IPS-NIHi7 (cell line): Measurements from ENCODE around the gene GABRG3.

Source experiments
- DNase-seq: peaks from one replicate; pipeline ENCODE4 v3.0.0; 2012; ENCODE audit warnings: mixed read lengths; ENCODE audit errors: extremely low spot score

GABRG3 gene

DNA sequence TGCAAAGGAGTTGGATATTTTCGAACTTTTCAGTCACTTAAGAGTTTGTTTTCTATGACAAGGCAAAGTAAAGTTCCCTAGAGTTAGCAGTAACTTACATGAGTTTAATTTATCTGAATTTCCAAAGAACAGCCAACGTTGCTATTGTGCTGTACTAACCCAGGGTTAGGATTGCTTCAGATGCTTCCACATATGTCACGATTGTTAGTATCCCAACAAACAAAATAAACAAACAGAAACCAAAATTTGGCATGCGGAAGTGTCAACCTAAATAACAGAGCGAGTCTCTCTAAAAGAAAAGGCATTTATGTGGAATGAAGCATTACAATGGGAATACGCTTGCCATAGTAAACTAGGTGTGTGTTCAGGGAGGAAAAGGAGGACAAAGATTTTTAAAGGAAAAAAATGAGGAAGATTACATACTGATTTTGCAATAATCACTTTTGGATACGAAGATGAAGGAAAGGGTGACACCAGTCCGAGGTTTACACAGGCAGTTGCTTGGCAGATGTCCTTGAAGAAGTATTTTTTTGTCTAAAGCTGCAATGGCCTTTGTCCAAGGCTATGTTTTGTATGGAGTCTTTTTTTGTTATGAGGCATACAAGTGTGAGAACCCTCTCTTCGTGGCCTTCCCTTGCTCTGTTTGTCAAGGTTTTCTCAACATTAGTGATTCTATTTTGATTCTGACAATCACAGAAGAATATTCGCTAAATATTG lies 267.9 kb downstream of the GABRG3 start:
- DNase-seq = no peak

DNA sequence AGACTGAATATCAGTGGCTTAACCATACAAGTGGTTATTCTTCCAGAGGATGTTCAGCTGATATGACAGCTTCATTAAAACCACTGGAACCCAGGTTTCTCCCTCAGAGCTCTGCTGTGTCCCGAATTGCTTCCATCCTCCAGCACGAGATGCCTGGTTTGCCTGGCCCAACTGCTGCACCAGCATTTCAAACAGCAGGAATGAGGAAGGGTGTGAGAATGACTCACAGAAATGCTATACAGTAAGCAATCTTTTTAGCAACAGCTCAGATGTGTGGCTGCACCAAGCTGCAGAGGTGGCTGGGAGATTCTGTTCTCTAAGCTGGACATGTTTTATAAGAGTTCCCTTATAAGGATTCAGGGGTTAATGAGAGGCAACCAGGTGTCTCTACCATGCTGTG lies 271.0 kb downstream of the GABRG3 start:
- DNase-seq = no peak

DNA sequence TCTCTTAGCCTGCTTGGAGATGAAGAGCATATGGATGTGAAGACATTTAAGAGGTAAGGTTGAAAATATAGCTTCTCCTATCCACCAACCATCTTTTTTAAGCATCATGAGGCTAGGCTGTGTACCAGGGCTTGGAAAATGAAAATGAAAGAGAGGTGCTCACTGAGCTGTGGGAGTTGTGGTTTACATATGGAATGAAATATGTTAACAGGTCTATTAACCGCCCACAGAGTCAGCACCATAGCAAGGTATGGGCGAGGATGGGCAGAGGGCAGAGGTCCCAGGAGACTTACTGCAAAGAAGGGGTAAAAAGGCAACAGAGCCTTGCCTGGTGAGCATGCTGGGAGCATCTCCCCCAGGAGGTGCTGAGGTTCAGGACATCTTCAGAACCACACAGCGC lies 273.1 kb downstream of the GABRG3 start:
- DNase-seq = no peak

DNA sequence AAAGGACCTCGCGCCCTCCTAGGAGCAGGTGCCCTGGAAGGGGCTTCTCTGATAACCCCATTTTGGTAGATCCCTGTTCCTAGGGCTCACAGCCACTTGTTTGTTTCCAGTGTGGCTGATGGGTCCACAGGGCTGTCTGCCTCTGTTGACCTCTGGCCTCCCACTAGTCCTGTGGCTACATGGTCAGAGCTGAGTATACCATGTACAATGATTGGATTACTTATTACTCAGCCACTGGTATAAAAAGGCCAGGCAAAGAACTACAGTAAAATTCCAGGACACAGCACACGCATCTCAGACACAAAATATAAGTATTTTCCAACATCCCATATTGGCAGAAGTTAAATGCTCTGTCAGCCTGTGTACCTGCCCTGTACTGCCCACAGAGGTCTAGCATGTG lies 277.3 kb downstream of the GABRG3 start:
- DNase-seq = no peak

DNA sequence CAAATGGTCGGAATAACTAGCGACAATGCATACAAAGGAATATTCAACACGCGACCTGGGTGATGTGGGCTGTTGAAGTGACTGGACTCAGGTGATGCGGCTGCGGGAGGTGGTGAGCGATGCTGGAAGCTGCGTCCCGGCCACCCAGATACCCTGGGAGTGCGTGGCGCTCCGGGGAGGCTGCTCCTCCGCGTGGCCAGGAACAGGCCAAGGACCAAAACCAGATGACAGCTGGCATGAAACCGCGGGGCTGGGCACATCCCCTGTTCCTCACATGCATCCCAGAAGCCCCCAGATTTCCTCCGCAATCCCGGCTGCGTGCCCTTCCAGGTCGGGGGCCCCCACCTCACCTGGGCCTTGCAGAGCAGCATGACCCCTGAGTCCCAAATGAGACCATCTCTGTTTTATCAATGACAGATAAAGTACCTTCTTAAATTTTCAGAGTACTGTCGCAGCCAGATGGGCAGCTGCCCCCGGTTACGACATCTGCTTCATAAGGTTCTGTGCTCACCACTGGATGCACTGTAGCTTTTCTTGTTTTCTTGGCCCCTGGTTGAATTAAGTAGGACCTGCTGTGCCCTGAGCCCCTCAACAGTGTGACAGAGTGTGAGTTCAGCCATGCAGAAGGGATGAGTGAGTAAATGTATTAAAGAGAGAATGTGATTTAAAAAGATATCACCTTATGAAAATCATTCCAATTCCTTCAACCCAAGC lies 278.2 kb downstream of the GABRG3 start:
- no peak for DNase-seq

DNA sequence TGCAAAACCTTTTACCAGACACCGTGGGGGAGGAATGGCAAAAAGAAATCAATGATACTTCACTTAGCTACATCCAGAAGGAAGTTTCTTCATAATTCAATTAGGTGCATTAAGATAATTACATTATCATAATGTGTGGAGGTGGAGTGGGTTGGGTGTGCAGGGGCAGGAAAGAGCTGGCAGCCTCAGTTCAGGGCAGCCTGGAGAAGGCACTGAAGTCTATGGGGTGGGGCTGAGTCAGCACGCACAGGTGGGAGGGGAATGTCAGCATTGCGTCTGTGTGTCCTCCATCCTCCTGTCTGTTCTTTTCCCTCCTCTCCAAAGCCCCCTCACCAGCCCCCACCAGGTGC lies 278.8 kb downstream of the GABRG3 start:
- no peak for DNase-seq

DNA sequence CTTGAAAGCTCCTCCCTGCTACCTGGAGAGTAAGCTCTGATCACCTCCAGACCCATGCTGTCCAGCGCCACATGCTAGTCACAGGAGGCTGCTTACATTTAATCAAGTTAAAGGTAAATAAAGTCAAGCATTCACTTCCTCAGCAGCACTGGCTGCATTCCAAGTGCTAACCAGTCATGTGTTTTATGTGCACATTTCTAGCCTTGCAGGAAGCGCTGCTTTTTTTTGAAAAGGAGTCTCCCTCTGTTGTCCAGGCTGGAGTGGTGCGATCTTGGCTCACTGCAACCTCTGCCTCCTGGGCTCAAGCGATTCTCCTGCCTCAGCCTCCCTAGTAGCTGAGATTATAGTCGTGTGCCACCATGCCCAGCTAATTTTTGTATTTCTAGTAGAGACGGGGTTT lies 279.2 kb downstream of the GABRG3 start:
- DNase-seq = no peak

DNA sequence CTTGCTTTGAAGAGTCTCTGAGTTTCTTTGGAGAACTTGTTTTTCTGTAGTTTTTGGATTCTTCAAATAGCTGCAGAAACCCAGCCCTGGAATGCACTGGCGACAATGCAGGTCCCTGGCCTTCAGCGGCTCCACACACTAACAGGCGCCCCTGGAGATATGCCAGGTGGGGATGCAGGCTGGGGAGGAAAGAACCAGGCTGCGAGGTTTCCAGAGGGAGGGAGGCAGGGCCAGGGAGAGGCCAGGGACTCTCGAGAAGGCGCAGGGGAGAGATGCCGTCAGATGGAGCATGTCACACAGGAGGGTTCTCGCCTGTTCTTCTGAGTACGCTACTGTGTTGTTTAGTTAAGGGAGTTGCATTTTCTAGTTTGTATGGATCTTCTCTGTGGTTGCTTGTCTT lies 283.1 kb downstream of the GABRG3 start:
- DNase-seq = no peak

DNA sequence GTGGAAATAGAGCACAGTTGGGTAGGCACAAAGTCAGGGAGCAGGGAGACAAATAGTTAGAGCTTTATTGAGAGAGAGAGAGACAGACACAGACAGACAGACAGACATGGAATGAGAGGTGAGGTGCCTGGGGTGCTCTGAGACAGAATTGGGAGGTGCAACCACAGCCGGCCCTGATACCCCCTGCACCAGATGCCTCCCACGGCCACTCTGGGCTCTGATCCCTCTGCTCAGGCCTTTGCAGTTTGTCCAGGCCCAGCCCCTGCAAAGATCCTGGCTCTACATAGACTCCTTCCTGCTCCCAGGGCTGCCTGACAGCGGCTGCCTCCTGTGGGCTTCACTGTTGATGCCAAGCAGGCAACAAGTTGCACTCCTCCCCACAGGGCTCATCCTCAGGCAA lies 283.8 kb downstream of the GABRG3 start:
- no peak for DNase-seq

DNA sequence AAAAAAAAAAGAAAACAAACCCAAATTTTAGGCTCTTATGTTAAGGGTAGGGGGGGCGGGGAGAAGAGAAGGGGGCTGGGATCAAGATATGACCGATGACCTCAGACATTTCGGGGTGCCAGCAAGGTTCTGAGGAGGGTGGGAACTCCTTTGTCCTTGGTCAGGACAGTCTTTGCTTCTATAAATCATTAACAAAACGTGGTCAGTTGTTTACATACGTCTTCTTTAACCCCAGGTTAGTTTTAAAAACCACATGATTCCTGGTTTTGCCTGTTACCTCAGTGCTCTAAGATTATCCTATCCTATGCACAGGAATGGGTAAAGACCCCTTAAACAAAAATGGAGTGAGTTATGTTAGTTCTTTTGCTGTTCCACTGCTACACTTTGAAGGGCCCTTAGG lies 285.5 kb downstream of the GABRG3 start:
- no peak for DNase-seq

DNA sequence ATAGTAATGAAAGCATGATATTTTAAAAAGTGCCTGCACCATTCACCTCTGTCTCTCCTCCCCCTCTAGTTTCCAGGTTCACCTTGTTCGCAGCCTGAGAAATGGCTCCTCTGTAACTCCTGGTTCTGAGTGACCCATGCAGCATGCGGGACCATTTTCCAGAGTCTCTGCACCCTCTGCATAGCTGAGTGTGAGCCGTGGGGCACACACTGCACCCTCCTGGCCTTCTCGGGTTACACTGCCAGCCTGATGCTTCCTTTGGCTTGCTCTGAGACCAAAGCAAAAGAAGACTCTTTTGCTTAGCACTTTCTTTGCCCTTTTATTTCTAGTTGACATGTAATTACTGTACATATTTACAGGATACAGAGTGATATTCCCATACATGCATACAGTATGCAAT lies 287.3 kb downstream of the GABRG3 start:
- peak; percentile 35 for DNase-seq

DNA sequence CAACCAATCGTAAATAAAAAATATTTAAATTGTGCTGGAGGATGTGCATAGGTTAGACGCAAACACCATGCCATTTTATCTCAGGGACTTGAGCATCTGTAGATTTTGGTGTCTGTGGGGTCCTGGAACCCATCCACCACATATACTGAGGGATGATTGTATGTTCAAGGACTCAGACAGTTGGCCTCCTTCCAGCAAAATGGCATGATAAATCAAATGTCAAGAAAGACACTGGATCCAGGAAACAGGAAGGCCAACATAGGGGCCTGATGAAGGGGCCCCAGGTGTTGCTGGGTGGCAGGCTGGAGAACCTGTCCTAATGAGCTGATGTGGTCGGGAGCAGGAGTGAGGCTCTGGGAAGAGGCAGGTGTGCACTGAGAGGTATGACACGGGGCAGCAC lies 289.5 kb downstream of the GABRG3 start:
- no peak for DNase-seq

DNA sequence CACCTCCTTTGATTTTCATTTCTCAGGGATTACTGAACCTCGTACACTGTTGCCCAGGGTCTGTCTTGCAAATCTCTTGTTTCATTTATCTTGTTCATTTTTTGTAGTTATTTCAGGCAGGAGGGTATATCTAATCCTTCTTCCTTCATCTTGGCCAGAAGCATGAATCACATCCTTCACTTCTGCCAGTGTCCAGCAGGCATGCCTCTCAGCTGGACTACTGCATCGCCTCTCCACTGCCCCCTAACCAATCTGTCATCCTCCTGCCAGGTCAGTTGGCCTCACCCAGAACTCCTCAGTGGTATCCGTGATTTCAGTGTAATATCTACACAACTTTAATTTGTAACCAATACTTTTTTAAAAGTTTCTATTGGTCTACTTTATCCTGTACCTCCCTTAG lies 297.9 kb downstream of the GABRG3 start:
- DNase-seq = no peak

DNA sequence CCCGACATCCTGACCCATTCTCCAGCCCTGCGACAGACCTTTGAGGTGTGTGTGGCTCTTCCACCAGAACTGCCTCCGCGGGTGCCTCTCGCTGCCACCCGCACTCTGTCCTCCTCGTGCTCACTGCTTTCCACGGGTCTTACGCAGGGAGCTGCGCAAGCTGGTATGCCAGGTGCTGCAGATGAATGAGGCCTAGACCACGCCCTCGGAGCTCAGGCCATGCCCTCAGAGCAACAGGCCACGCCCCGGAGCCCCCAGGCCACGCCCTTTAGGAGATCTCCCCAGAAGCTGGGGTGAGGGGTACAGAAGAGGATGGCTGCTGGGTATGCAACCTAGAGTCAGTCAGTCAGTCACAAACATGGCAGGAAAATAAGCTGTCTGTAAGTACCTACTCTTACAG lies 300.3 kb downstream of the GABRG3 start:
- DNase-seq = no peak

DNA sequence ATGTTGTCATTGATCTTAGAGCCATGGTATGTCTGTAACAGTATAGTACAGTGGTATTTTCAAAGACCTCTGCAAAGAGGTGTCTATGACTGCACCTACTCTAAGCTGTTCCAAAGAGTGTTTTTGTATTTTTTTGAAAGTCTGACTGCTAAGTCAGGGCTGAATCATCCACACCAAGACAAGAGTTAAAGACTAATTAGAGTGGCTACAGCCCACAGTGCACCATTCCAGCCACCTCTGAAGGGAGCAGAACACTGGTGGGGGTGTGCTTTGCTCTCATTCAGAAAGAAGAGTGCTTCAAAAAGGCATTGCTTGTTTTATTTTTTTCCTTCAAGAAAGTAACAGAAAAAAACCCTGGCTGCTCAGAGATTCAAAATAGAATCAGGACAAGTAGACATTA lies 301.4 kb downstream of the GABRG3 start:
- no peak for DNase-seq

DNA sequence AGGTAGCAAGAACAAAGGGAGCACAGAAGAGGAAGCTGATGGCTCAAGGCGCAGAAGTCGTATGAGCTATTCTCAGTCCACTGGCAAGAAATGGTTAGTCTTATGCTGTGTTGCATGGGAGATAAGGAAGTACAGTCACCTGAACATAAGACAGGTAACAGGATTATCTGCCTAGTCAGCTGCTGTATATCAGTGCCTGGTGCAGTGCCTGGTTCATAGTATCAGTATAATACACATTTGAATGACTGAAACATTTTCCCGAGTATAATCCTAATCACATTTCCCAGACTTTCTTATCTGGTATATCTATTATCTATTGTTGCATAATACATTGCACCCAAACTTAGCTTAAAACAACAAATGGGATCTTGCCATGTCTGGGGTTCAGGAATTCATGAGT lies 302.5 kb downstream of the GABRG3 start:
- no peak for DNase-seq

DNA sequence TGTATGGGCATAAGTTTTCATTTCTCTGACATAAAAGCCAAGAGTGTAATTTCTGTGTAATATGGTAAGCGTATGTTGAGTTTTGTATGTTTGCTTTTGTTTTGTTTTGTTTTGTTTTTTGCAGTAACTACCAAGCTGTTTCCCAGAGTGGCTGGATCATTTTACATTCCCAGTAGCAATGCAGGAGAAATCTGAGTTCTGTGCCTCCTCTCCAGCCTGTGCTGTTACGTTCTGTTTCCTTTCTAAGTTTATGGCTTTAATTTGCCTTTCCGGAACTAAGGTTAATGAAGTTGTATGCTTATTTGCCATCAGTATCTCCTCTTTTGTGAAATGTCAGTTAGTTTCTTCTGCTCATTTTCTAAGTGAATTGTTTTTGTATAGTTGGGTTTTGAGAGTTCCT lies 307.8 kb downstream of the GABRG3 start:
- no peak for DNase-seq

DNA sequence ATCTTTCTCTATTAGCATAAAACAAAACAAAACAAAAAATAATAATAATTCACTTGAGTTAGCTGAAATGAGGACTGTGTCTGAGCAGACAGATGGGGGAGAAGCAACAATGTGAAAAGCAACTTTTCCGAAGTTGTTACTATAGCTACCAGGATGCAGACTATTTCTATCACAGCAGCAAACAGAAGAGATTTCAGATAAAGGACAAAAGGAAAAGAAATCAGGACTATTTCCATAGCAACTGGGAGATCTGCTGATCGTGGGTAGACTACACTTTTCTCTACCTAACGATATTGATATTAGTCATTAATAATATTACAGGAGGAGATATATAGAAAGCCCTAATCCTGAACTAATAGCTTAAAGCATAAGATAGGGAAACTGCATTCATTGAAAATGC lies 321.7 kb downstream of the GABRG3 start:
- no peak for DNase-seq

DNA sequence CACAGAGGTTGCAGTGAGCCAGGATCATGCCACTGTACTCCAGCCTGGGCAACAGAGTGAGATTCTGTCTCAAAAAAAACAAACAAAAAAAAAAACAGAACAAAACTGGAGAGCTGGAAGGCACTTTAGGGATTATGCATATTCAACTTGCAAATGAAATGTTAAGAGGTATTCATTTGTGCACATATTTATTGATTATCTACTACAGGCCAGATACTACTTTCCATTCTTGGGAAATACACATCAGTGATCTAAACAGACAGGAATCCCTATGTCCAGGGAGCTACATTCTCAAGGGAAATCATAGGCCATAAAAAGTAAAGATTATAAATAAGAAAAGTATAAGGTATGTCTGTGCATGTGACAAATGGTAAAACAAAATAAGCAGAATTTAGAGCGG lies 322.6 kb downstream of the GABRG3 start:
- DNase-seq = no peak

DNA sequence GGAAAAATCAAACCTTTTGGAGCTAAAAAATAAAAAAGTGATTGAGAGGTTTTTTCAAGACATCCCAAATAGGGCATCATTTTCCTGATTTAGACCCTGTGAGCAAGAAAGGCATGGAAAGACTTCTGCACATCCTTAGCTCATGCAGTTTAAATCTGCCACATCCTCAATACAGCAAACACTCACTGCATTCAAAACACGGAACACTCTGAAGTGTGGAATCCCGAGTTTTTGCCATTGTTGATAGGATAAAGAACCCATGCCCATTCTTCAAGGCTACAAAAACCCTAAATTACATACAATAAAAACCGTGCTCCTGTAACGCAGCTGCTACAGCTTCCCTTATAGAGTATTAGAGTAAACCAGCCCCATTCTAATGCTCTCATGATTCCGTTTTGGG lies 346.8 kb downstream of the GABRG3 start:
- DNase-seq = no peak

DNA sequence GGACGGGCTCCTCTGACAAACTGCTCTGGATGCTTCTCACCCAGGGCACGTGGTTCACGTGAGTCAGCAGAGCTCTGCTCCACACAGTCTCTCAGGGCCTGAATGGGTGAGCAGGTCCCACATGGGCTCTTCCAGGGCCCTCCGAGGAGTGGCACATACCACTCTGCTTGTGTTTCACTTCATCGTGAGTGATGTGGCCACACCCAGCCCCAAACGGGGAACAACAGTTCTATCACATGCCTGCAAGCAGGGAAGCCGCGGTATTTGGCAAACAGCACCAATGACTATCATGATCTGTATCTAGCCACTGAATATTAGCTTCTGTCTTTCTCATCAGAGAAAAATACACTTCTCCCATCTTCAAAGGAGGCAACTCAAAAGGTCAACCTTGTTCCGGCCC lies 352.8 kb downstream of the GABRG3 start:
- DNase-seq = no peak

DNA sequence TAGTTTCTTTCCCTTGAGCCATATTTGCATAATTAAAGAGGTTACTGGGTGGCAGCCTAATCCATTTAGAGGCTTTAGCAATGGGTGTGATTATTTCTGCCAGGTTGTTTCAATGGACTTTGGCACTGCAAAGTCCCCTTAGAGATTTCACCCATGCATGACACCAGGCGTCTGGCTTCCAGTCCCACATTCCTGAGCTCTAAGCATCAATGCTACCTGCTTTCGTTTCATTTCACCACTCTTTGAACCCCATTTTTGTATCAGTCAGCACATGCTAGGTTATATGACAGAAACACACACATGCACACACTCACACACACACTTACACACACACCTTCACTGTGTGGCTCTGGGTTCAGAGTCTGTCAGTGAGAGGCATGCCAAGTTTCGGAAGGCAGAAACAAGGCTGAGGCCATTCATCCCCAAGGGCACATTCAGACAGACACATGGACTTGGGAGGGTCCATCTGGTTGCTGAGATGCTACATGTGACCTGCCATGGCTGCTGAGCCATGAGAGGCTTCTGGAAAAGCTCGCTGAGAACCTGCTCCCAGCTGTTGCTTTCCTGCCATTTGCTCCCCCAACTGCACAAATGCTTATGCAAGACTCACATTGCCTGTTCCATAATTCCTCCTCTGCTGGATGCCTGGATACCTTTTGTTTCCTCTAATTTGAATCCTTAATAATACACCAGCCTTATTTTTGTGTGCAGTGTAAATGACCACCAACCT lies 354.1 kb downstream of the GABRG3 start:
- DNase-seq = no peak

DNA sequence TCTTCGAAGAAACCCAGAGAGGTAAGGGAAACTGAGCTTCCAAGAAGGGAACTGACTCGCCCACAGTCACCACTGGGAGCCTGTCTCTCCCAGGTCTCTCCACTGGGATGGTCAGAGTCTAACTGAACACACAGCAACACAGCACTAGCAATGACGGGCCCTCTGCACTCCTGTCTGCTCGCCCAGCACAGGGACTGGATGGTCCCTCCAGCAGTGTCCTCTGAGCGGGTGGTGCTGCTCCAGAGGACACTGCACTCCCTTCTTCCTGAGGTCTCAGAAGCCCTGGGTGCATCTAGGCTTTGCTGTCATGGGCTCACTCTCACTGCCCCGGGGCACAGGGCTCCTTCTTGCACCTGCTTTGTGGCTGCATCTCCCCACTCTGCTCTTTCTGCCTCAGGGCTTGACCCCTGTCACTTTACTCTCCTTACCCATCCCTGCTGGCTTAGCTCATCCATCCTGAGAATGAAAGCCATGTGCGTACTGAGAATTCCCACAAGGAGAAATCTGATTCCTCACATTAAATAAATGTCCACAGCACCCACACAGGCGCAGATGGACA lies 356.6 kb downstream of the GABRG3 start:
- DNase-seq = no peak
